Keratinocyte (primary cell): ENCODE measurements around the gene CTNNBL1.

Source experiments
- EZH2 ChIP-seq: IDR thresholded peaks from one replicate; pipeline ENCODE4 v1.6.1; 2012; ENCODE audit warnings: inconsistent platforms, mild to moderate bottlenecking, low read length, moderate library complexity
- TF ChIP-seq, protein P1 (sequence below), 3 experiments: IDR thresholded peaks in 1 of 3; conservative IDR thresholded peaks in 1 of 3; optimal IDR thresholded peaks in 1 of 3; 2 replicates in 2 of 3; 3 replicates in 1 of 3; pipeline versions ENCODE3 to v1.5.1; 2011; ENCODE audit warnings: low read length in 3 of 3, mild to moderate bottlenecking in 3 of 3, moderate library complexity in 2 of 3, control low read depth in 1 of 3, inconsistent platforms in 1 of 3; ENCODE audit not compliant: insufficient read depth in 2 of 3; ENCODE audit errors: extremely low read depth in 1 of 3

GRCh38 chr20:37902504-37903313, 208.9 kb downstream of the CTNNBL1 start, which contains the start of gene VSTM2L:
- TF ChIP-seq, protein P1, sequence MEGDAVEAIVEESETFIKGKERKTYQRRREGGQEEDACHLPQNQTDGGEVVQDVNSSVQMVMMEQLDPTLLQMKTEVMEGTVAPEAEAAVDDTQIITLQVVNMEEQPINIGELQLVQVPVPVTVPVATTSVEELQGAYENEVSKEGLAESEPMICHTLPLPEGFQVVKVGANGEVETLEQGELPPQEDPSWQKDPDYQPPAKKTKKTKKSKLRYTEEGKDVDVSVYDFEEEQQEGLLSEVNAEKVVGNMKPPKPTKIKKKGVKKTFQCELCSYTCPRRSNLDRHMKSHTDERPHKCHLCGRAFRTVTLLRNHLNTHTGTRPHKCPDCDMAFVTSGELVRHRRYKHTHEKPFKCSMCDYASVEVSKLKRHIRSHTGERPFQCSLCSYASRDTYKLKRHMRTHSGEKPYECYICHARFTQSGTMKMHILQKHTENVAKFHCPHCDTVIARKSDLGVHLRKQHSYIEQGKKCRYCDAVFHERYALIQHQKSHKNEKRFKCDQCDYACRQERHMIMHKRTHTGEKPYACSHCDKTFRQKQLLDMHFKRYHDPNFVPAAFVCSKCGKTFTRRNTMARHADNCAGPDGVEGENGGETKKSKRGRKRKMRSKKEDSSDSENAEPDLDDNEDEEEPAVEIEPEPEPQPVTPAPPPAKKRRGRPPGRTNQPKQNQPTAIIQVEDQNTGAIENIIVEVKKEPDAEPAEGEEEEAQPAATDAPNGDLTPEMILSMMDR (optimal IDR thresholded peaks at IDR 0.05 in 1 of 3, IDR thresholded peaks at IDR 0.05 in 1 of 3, conservative IDR thresholded peaks at IDR 0.05 in 1 of 3; ENCODE audit: extremely low read depth in 1 of 3, insufficient read depth in 2 of 3, low read length in 3 of 3) = no peak
- TF ChIP-seq EZH2 = no peak
